Loucy (cell line): ENCODE results near the gene KEL.

Experiments
- EZH2phosphoT487 ChIP-seq: fragments of 200-600 bp; IDR thresholded peaks from 2 replicates; pipeline ENCODE4 v1.6.1; 2018; ENCODE audit warnings: antibody characterized with exemption, mild to moderate bottlenecking, moderate library complexity, borderline replicate concordance
- TF ChIP-seq, protein P1 (sequence below): fragments of 200-600 bp; sonication (generic); conservative IDR thresholded peaks from 2 replicates; pipeline ENCODE4 v1.5.1; 2014; ENCODE audit warnings: mild to moderate bottlenecking, antibody characterized with exemption, low read length

DNA sequence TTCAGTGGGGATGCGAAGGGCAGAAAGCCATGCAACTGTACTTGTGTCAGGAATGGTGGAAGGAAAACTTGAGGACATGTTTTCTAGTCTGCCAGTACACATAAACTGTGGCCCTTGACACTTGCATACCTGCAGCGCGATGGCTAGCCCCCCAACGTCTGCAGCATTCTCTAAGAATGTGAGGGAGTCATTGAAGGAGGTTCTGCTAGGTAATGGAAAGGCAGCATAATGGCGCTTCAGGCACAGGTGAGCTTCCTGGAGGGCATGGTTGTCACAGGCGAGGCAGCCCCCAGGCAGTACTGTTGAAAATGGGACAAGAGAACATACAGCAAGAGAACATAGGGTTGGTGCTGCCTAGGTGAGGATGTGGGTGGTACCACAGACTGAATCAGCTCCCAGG, 19.4 kb downstream of the KEL start:
- TF ChIP-seq, protein P1, sequence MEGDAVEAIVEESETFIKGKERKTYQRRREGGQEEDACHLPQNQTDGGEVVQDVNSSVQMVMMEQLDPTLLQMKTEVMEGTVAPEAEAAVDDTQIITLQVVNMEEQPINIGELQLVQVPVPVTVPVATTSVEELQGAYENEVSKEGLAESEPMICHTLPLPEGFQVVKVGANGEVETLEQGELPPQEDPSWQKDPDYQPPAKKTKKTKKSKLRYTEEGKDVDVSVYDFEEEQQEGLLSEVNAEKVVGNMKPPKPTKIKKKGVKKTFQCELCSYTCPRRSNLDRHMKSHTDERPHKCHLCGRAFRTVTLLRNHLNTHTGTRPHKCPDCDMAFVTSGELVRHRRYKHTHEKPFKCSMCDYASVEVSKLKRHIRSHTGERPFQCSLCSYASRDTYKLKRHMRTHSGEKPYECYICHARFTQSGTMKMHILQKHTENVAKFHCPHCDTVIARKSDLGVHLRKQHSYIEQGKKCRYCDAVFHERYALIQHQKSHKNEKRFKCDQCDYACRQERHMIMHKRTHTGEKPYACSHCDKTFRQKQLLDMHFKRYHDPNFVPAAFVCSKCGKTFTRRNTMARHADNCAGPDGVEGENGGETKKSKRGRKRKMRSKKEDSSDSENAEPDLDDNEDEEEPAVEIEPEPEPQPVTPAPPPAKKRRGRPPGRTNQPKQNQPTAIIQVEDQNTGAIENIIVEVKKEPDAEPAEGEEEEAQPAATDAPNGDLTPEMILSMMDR: no peak
- TF ChIP-seq EZH2phosphoT487: no peak
